Panc1 (cell line): ENCODE results near the gene FAM193A. TPM values are rescaled to one million over a fixed set of nuclear protein-coding genes. Genes with fewer than 3 reads are reported as not detected.

ENCODE experiments used
- ATAC-seq: fragments of 200-7000 bp; cut with Tn5 transposase; 2 replicates; pipeline ENCODE4 v1.9.1; 2020; ENCODE audit warnings: mild to moderate bottlenecking, moderate library complexity
- BruUV-seq: library from RNA; stranded (reverse); fragments of 400-500 nt; replicated peaks from 2 replicates; lab custom pipeline; 2021; lab: Mats Ljungman, UMichigan
- CTCF ChIA-PET: fragments of 300-600 bp; sonication (Branson Sonifier 250); formaldehyde crosslinking; loops from one replicate; lab custom pipeline; 2022; ENCODE audit warnings: antibody characterized with exemption; lab: Charles Lee
- POLR2A ChIA-PET: fragments of 300-600 bp; sonication (Branson Sonifier 250); formaldehyde crosslinking; loops from one replicate; lab custom pipeline; 2022; ENCODE audit warnings: antibody characterized with exemption; lab: Charles Lee
- DNase-seq: peaks from one replicate; pipeline ENCODE4 v3.0.0-alpha.2; 2010; ENCODE audit warnings: low read depth, low spot score
- H3K27ac ChIP-seq: 2 replicates; pipeline ENCODE4 v1.5.1; 2011; ENCODE audit warnings: mild to moderate bottlenecking, low read length, inconsistent platforms
- H3K27me3 ChIP-seq: fragments of 200-500 bp; sonication (Bioruptor generic); 2 replicates; pipeline ENCODE4 v1.6.0; 2014; ENCODE audit warnings: low read length, inconsistent platforms; ENCODE audit not compliant: control insufficient read depth, insufficient read depth
- H3K36me3 ChIP-seq: fragments of 200-500 bp; sonication (Bioruptor generic); 2 replicates; pipeline ENCODE4 v1.5.1; 2014; ENCODE audit warnings: inconsistent platforms, mild to moderate bottlenecking, low read length, moderate library complexity; ENCODE audit not compliant: control insufficient read depth, insufficient read depth
- H3K4me1 ChIP-seq: 2 replicates; pipeline ENCODE4 v1.5.1; 2011; ENCODE audit warnings: inconsistent platforms, mild to moderate bottlenecking, low read length, moderate library complexity; ENCODE audit not compliant: control insufficient read depth, insufficient read depth
- H3K4me3 ChIP-seq, 2 experiments: 2 replicates each; pipeline ENCODE4 v1.5.1; 2011 to 2012; ENCODE audit warnings: low read depth in 2 of 2, low read length in 2 of 2, mild to moderate bottlenecking in 2 of 2, inconsistent platforms in 1 of 2, moderate library complexity in 1 of 2
- H3K9me3 ChIP-seq: fragments of 200-500 bp; sonication (Bioruptor generic); 2 replicates; pipeline ENCODE4 v1.5.1; 2014; ENCODE audit warnings: low read depth, mild to moderate bottlenecking, inconsistent platforms, low read length, moderate library complexity; ENCODE audit not compliant: control insufficient read depth, insufficient read depth
- CTCF ChIP-seq: fragments of 450-650 bp; IDR thresholded peaks from 2 replicates; pipeline ENCODE4 v1.5.1; 2017; ENCODE audit warnings: mild to moderate bottlenecking
- POLR2AphosphoS5 ChIP-seq: IDR thresholded peaks from 2 replicates; pipeline ENCODE4 v1.6.1; 2012; ENCODE audit warnings: mild to moderate bottlenecking, low read depth, low read length, moderate library complexity
- REST ChIP-seq, 2 experiments: IDR thresholded peaks; 2 replicates each; pipeline ENCODE4 v1.6.1; 2011 to 2012; ENCODE audit warnings: low read depth in 2 of 2, control low read depth in 1 of 2, low read length in 1 of 2, mild to moderate bottlenecking in 1 of 2, moderate library complexity in 1 of 2; ENCODE audit not compliant: insufficient read depth in 1 of 2
- SIN3A ChIP-seq: IDR thresholded peaks from 2 replicates; pipeline ENCODE4 v1.6.1; 2012; ENCODE audit warnings: low read depth, mild to moderate bottlenecking, low read length, moderate library complexity, borderline replicate concordance; ENCODE audit not compliant: insufficient read depth
- TCF7L2 ChIP-seq: IDR thresholded peaks from 2 replicates; pipeline ENCODE4 v1.6.1; 2011; ENCODE audit warnings: mild to moderate bottlenecking, low read depth, low read length, inconsistent platforms
- in situ Hi-C: cut with HindIII; loops from 2 replicates; pipeline ENCODE4 v1.10.0; 2016; ENCODE audit warnings: low sequenced_read_pairs, low pct_unique_long_range_greater_than_20kb
- intact Hi-C: fragments of 100-400 bp; cut with micrococcal nuclease; formaldehyde crosslinking; loops from one replicate; pipeline ENCODE4 v1.10.0; 2022; ENCODE audit not compliant: unreplicated experiment
- total RNA-seq: library from RNA; stranded (reverse); gene quantifications from one replicate; pipeline ENCODE4 v1.2.1, GENCODE V29; 2021; ENCODE audit not compliant: unreplicated experiment

FAM193A gene
- total RNA-seq, 1 experiment from 2014 or later, result 25.7 TPM

GRCh38 chr4:2515830-2516550 is 20.5 kb upstream of the FAM193A start:
- H3K4me1 ChIP-seq, result no peaks in the 10 kb centered on the region
- BruUV-seq, result no TSS peak
- TF ChIP-seq SIN3A (no peak), CTCF (no peak), REST (IDR thresholded peaks at IDR 0.05; ENCODE audit: insufficient read depth in 1 of 2, low read depth in 2 of 2, low read length in 1 of 2) (no peak), TCF7L2 (no peak), POLR2AphosphoS5 (no peak)
- DNase-seq (no peak), ATAC-seq (no peak)
- H3K9me3 ChIP-seq, result no peaks in the 10 kb centered on the region
- no peaks in the 10 kb centered on the region for H3K36me3 ChIP-seq
- H3K4me3 ChIP-seq, result no peak overlapping the region
- POLR2A ChIA-PET, result no interaction called here
- no peaks in the 10 kb centered on the region for H3K27me3 ChIP-seq
- H3K27ac ChIP-seq, result no peak overlapping the region
- in situ Hi-C loops, result no loop called here
- CTCF ChIA-PET, result no interaction called here
- intact Hi-C loops, result no loop called here

GRCh38 chr4:2516635-2517034 is 19.8 kb upstream of the FAM193A start:
- no peak for TF ChIP-seq CTCF
- no peak for TF ChIP-seq REST (IDR thresholded peaks at IDR 0.05; ENCODE audit: insufficient read depth in 1 of 2, low read depth in 2 of 2, low read length in 1 of 2)
- TF ChIP-seq POLR2AphosphoS5, result no peak
- TF ChIP-seq TCF7L2, result no peak
- no peak for TF ChIP-seq SIN3A
- in situ Hi-C loops, result no loop called here
- ATAC-seq, result no peak
- H3K27ac ChIP-seq, result no peak overlapping the region
- intact Hi-C loops, result no loop called here
- no peaks in the 10 kb centered on the region for H3K9me3 ChIP-seq
- BruUV-seq, result no TSS peak
- H3K27me3 ChIP-seq, result no peaks in the 10 kb centered on the region
- H3K4me1 ChIP-seq, result no peaks in the 10 kb centered on the region
- DNase-seq, result no peak
- POLR2A ChIA-PET, result no interaction called here
- H3K36me3 ChIP-seq, result no peaks in the 10 kb centered on the region
- H3K4me3 ChIP-seq, result no peak overlapping the region
- CTCF ChIA-PET, result no interaction called here
